DOHH2 (cell line): Measurements from ENCODE around the gene EBP.

Source experiments
- CTCF ChIP-seq: fragments of 200-600 bp; sonication (generic); IDR thresholded peaks from one replicate; pipeline ENCODE4 v1.5.1; 2014; ENCODE audit warnings: antibody characterized with exemption, mild to moderate bottlenecking, low read depth, low read length; ENCODE audit not compliant: poor library complexity, severe bottlenecking
- EZH2phosphoT487 ChIP-seq: fragments of 200-600 bp; sonication (generic); IDR thresholded peaks from 2 replicates; pipeline ENCODE4 v1.6.1; 2017; ENCODE audit warnings: borderline replicate concordance, mild to moderate bottlenecking, antibody characterized with exemption, low read length, moderate library complexity, mixed read lengths

GRCh38 chrX:48540028-48540375 lies 18.4 kb downstream of the EBP start:
- TF ChIP-seq CTCF (no peak), EZH2phosphoT487 (no peak)
